K562 (cell line): ENCODE results near the gene LIPF. TPM values are rescaled to one million over a fixed set of nuclear protein-coding genes. Genes with fewer than 3 reads are reported as not detected.

Source experiments
- ATAC-seq: fragments of 200-7000 bp; cut with Tn5 transposase; 3 replicates; pipeline ENCODE4 v1.9.1; 2020; ENCODE audit warnings: moderate library complexity
- BruUV-seq: library from RNA; stranded (reverse); fragments of 400-500 nt; replicated peaks from 2 replicates; lab custom pipeline; 2021; lab: Mats Ljungman, UMichigan
- CTCF ChIA-PET: fragments of 300-600 bp; formaldehyde crosslinking; extraction: SDS; loops from one replicate; lab custom pipeline; 2021; ENCODE audit warnings: low intra/inter-chr PET ratio; lab: Yijun Ruan, JAX
- POLR2A ChIA-PET: fragments of 300-600, 350-650 bp; sonication (Branson Sonifier 250); formaldehyde crosslinking; extraction: SDS; loops from one replicate; lab custom pipeline; 2021; ENCODE audit warnings: antibody characterized with exemption, inconsistent platforms; lab: Yijun Ruan, JAX
- DNase-seq, 4 experiments: peaks; one replicate each; pipeline versions ENCODE4 v3.0.0 to v3.0.0-alpha.2; 2011 to 2018; ENCODE audit warnings: low spot score in 3 of 4, mixed read lengths in 3 of 4; ENCODE audit errors: extremely low read depth in 1 of 4
- FAIRE-seq: peaks from 2 replicates; lab custom pipeline; 2011; peaks lifted over from hg19 to GRCh38; lab: Jason Lieb, UNC
- H2AFZ ChIP-seq: 2 replicates; pipeline ENCODE4 v1.6.0; 2011; ENCODE audit warnings: low read depth, low read length, control low read depth, inconsistent platforms
- H3K27ac ChIP-seq: fragments of 200-600 bp; 3 replicates; pipeline ENCODE4 v1.8.0; 2011; ENCODE audit warnings: low read depth, mild to moderate bottlenecking, control low read depth, inconsistent platforms, low read length, moderate library complexity, mixed read lengths; ENCODE audit errors: extremely low read depth
- H3K27me3 ChIP-seq, 2 experiments: fragments of 300-600 bp in 1 of 2; 2 replicates in 1 of 2; 3 replicates in 1 of 2; pipeline versions ENCODE4 v1.6.0 to v1.8.0; 2011; ENCODE audit warnings: inconsistent platforms in 2 of 2, low read length in 2 of 2, mild to moderate bottlenecking in 1 of 2, mixed read lengths in 1 of 2, moderate library complexity in 1 of 2; ENCODE audit not compliant: control insufficient read depth in 2 of 2, insufficient read depth in 2 of 2
- H3K36me3 ChIP-seq: fragments of 300-600 bp; 3 replicates; pipeline ENCODE4 v1.8.0; 2011; ENCODE audit warnings: mild to moderate bottlenecking, low read length, inconsistent platforms; ENCODE audit not compliant: control insufficient read depth, insufficient read depth
- H3K4me1 ChIP-seq, 2 experiments: fragments of 200-600 bp in 1 of 2; replicated peaks in 1 of 2; 2 replicates in 1 of 2; 3 replicates in 1 of 2; pipeline versions ENCODE4 v1.5.1 to v1.8.0; 2011; ENCODE audit warnings: inconsistent platforms in 2 of 2, low read length in 2 of 2, mild to moderate bottlenecking in 1 of 2, mixed read lengths in 1 of 2, moderate library complexity in 1 of 2; ENCODE audit not compliant: control insufficient read depth in 2 of 2, insufficient read depth in 2 of 2
- H3K4me2 ChIP-seq: 2 replicates; pipeline ENCODE4 v1.6.1; 2011; ENCODE audit warnings: low read length, control low read depth, inconsistent platforms, mixed read lengths; ENCODE audit not compliant: insufficient read depth
- H3K4me3 ChIP-seq: fragments of 200-600 bp; sonication (generic), shearing (Covaris generic); 2 replicates; pipeline ENCODE4 v1.5.1; 2016; ENCODE audit warnings: control low read depth, inconsistent platforms
- H3K79me2 ChIP-seq: fragments of 200-600 bp; 3 replicates; pipeline ENCODE4 v1.8.0; 2011; ENCODE audit warnings: low read length, inconsistent platforms; ENCODE audit not compliant: control insufficient read depth, insufficient read depth
- H3K9ac ChIP-seq, 2 experiments: 2 replicates each; pipeline versions ENCODE4 v1.6.0 to v1.6.1; 2011; ENCODE audit warnings: low read depth in 2 of 2, low read length in 2 of 2, control low read depth in 1 of 2, inconsistent platforms in 1 of 2, mild to moderate bottlenecking in 1 of 2, mixed read lengths in 1 of 2; ENCODE audit not compliant: insufficient read depth in 1 of 2
- H3K9me1 ChIP-seq: one replicate; pipeline ENCODE4 v1.6.0; 2011; ENCODE audit warnings: inconsistent platforms, mild to moderate bottlenecking, low read length, moderate library complexity; ENCODE audit not compliant: control insufficient read depth, insufficient read depth
- H3K9me3 ChIP-seq: replicated peaks from 2 replicates; pipeline ENCODE4 v1.5.1; 2011; ENCODE audit warnings: low read depth, low read length, inconsistent platforms; ENCODE audit not compliant: control insufficient read depth, insufficient read depth
- H4K20me1 ChIP-seq: replicated peaks from 2 replicates; pipeline ENCODE4 v1.6.1; 2011; ENCODE audit warnings: low read length, inconsistent platforms, mixed read lengths; ENCODE audit not compliant: control insufficient read depth, insufficient read depth
- DEAF1 ChIP-seq: fragments of 450-650 bp; formaldehyde crosslinking; IDR thresholded peaks from 2 replicates; pipeline ENCODE4 v1.4.0; 2020; ENCODE audit warnings: mild to moderate bottlenecking, moderate library complexity
- EWSR1 ChIP-seq: fragments of 450-650 bp; IDR thresholded peaks from 2 replicates; pipeline ENCODE4 v1.6.1; 2018; ENCODE audit warnings: borderline replicate concordance, mild to moderate bottlenecking, low read depth, moderate library complexity; ENCODE audit not compliant: partially characterized antibody
- HBP1 ChIP-seq: fragments of 450-650 bp; formaldehyde crosslinking; IDR thresholded peaks from 2 replicates; pipeline ENCODE4 v1.4.0; 2022; ENCODE audit warnings: missing genetic modification characterization
- HEY1 ChIP-seq: fragments of 250-450 bp; sonication (Bioruptor Pico); IDR thresholded peaks from 2 replicates; pipeline ENCODE4 v1.5.0; 2020; ENCODE audit warnings: mild to moderate bottlenecking, moderate library complexity, borderline replicate concordance
- HNRNPL ChIP-seq: fragments of 200-400 bp; formaldehyde crosslinking; IDR thresholded peaks from 2 replicates; pipeline ENCODE4 v1.6.1; 2017; ENCODE audit warnings: low read depth, mild to moderate bottlenecking, low read length
- MBD2 ChIP-seq: sonication (generic); IDR thresholded peaks from 2 replicates; pipeline ENCODE4 v1.6.1; 2016; ENCODE audit warnings: low read depth, borderline replicate concordance
- NONO ChIP-seq, 2 experiments: fragments of 200-400 bp in 1 of 2; fragments of 450-650 bp in 1 of 2; formaldehyde crosslinking in 1 of 2; IDR thresholded peaks; 2 replicates each; pipeline ENCODE4 v1.6.1; 2017; ENCODE audit warnings: low read depth in 2 of 2, mild to moderate bottlenecking in 2 of 2, moderate library complexity in 2 of 2, low read length in 1 of 2
- RBM39 ChIP-seq: fragments of 200-400 bp; formaldehyde crosslinking; optimal IDR thresholded peaks from 2 replicates; pipeline ENCODE3; 2018; ENCODE audit warnings: low read depth, low read length
- RNF219 ChIP-seq: fragments of 250-450 bp; sonication (Bioruptor Pico); IDR thresholded peaks from 2 replicates; pipeline ENCODE4 v1.5.0; 2022; ENCODE audit warnings: mild to moderate bottlenecking
- SMARCA5 ChIP-seq: fragments of 450-650 bp; IDR thresholded peaks from 2 replicates; pipeline ENCODE4 v1.6.1; 2016
- ZNF239 ChIP-seq: fragments of 250-450 bp; sonication (Bioruptor Pico); IDR thresholded peaks from 2 replicates; pipeline ENCODE4 v1.4.0; 2020; ENCODE audit warnings: mild to moderate bottlenecking
- ZNF584 ChIP-seq: fragments of 200-800 bp; sonication (Bioruptor generic); IDR thresholded peaks from 2 replicates; pipeline ENCODE4 v1.6.1; 2016; ENCODE audit warnings: low read depth, mild to moderate bottlenecking, missing genetic modification characterization, missing compliant biosample characterization
- ZSCAN32 ChIP-seq: fragments of 450-650 bp; formaldehyde crosslinking; IDR thresholded peaks from 2 replicates; pipeline ENCODE4 v1.4.0; 2020; ENCODE audit warnings: mild to moderate bottlenecking, moderate library complexity
- in situ Hi-C: fragments of 300-500 bp; cut with MboI; formaldehyde crosslinking; loops from 4 replicates; pipeline ENCODE4 v1.15.0; 2018; ENCODE audit warnings: inconsistent platforms, mixed read lengths
- intact Hi-C: fragments of 100-400 bp; cut with micrococcal nuclease; formaldehyde crosslinking; loops from 2 replicates; pipeline ENCODE4 v1.14.2; 2022
- polyA plus RNA-seq, 8 experiments: library from polyadenylated mRNA; depleted of rRNA in 4 of 8; stranded (reverse) in 5 of 8; unstranded in 3 of 8; fragments of >200 nt; fragmentation: Nextera tagmentation in 2 of 8; fragmentation: Illumina TruSeq in 1 of 8; extraction: Ambion mirVana in 2 of 8; extraction: Trizol in 1 of 8; gene quantifications; 2 replicates each; pipeline versions ENCODE4 v1.2.1 to v1.2.3, GENCODE V29; 2011 to 2014; ENCODE audit warnings: inconsistent platforms in 1 of 8, missing spikeins in 1 of 8
- total RNA-seq, 7 experiments: library from RNA; depleted of rRNA in 6 of 7; stranded (reverse); fragments of >200 nt in 6 of 7; fragmentation: Illumina TruSeq in 2 of 7; extraction: Trizol in 2 of 7; gene quantifications; 2 replicates each; pipeline versions ENCODE4 v1.2.1 to v1.2.3, GENCODE V29; 2011 to 2021; ENCODE audit warnings: low replicate concordance in 1 of 7

The LIPF gene
- total and polyA plus RNA-seq, 9 of the 15 experiments (the other 6 are each of a cell fraction or from before 2014, with no cell fraction given): not detected

GRCh38 chr10:88661577-88661976 is 2.7 kb upstream of the LIPF start:
- POLR2A ChIA-PET: no interaction called here
- in situ Hi-C loops: no loop called here
- TF ChIP-seq RNF219 (CRISPR knock-in tag) (no peak), ZSCAN32 (CRISPR knock-in tag) (no peak), ZNF239 (CRISPR knock-in tag) (no peak), EWSR1 (no peak), HEY1 (CRISPR knock-in tag) (no peak), ZNF584 (no peak), SMARCA5 (no peak), RBM39 (no peak), DEAF1 (CRISPR knock-in tag) (no peak), HNRNPL (no peak), NONO (IDR thresholded peaks at IDR 0.05; ENCODE audit: low read depth in 2 of 2, low read length in 1 of 2) (no peak), HBP1 (CRISPR knock-in tag) (no peak), MBD2 (no peak)
- TF ChIP-seq, all 486 proteins: peak for 0
- H3K4me1 ChIP-seq: no peaks in the 10 kb centered on the region
- no peaks in the 10 kb centered on the region for H3K9me1 ChIP-seq
- H3K36me3 ChIP-seq: no peaks in the 10 kb centered on the region
- H3K27ac ChIP-seq: no peak overlapping the region
- BruUV-seq: no TSS peak
- H3K79me2 ChIP-seq: no peaks in the 10 kb centered on the region
- no peak overlapping the region for H3K4me2 ChIP-seq
- H2AFZ ChIP-seq: no peak overlapping the region
- ATAC-seq (no peak), FAIRE-seq (no peak), DNase-seq (no peak)
- H3K27me3 ChIP-seq: no peaks in the 10 kb centered on the region
- no peak overlapping the region for H3K4me3 ChIP-seq
- no peaks in the 10 kb centered on the region for H3K9me3 ChIP-seq
- CTCF ChIA-PET: no interaction called here
- no peaks in the 10 kb centered on the region for H4K20me1 ChIP-seq
- intact Hi-C loops: no loop called here
- no peak overlapping the region for H3K9ac ChIP-seq
